HEK293 (cell line): Measurements from ENCODE around the gene POLR1G.

Source experiments
- EGR2 ChIP-seq: fragments of 450-650 bp; formaldehyde crosslinking; IDR thresholded peaks from 2 replicates; pipeline ENCODE4 v1.5.1; 2016; ENCODE audit warnings: low read depth, missing biosample characterization, missing genetic modification characterization
- SP2 ChIP-seq: fragments of 450-650 bp; formaldehyde crosslinking; IDR thresholded peaks from 2 replicates; pipeline ENCODE4 v1.5.1; 2016; ENCODE audit warnings: missing biosample characterization, missing genetic modification characterization
- TCF7L2 ChIP-seq: IDR thresholded peaks from 2 replicates; pipeline ENCODE4 v1.6.1; 2011; ENCODE audit warnings: low read depth, mild to moderate bottlenecking, inconsistent platforms, low read length, moderate library complexity, borderline replicate concordance
- ZBTB10 ChIP-seq: fragments of 450-650 bp; formaldehyde crosslinking; IDR thresholded peaks from 2 replicates; pipeline ENCODE4 v1.5.1; 2016; ENCODE audit warnings: missing biosample characterization, missing genetic modification characterization
- ZEB2 ChIP-seq: fragments of 450-650 bp; formaldehyde crosslinking; IDR thresholded peaks from 2 replicates; pipeline ENCODE4 v1.5.1; 2016; ENCODE audit warnings: missing biosample characterization, missing genetic modification characterization
- ZFHX2 ChIP-seq: fragments of 450-650 bp; formaldehyde crosslinking; conservative IDR thresholded peaks from 2 replicates; pipeline ENCODE4 v1.5.1; 2016; ENCODE audit warnings: missing biosample characterization, missing genetic modification characterization
- ZFP3 ChIP-seq: fragments of 450-650 bp; formaldehyde crosslinking; IDR thresholded peaks from 2 replicates; pipeline ENCODE4 v1.5.1; 2016; ENCODE audit warnings: low read depth, missing biosample characterization, missing genetic modification characterization
- ZNF114 ChIP-seq: fragments of 450-650 bp; formaldehyde crosslinking; IDR thresholded peaks from 2 replicates; pipeline ENCODE4 v1.5.0; 2017; ENCODE audit warnings: missing biosample characterization, missing genetic modification characterization
- ZNF157 ChIP-seq: fragments of 450-650 bp; formaldehyde crosslinking; IDR thresholded peaks from 2 replicates; pipeline ENCODE4 v1.5.1; 2016; ENCODE audit warnings: missing biosample characterization, missing genetic modification characterization
- ZNF2 ChIP-seq: fragments of 450-650 bp; formaldehyde crosslinking; IDR thresholded peaks from 2 replicates; pipeline ENCODE4 v1.5.1; 2016; ENCODE audit warnings: missing biosample characterization, missing genetic modification characterization
- ZNF280D ChIP-seq: fragments of 450-650 bp; formaldehyde crosslinking; IDR thresholded peaks from 2 replicates; pipeline ENCODE4 v1.5.1; 2016; ENCODE audit warnings: missing biosample characterization, missing genetic modification characterization
- ZNF292 ChIP-seq: fragments of 450-650 bp; formaldehyde crosslinking; IDR thresholded peaks from 2 replicates; pipeline ENCODE4 v1.5.1; 2016; ENCODE audit warnings: low read depth, missing biosample characterization, missing genetic modification characterization, borderline replicate concordance
- ZNF398 ChIP-seq: fragments of 450-650 bp; formaldehyde crosslinking; IDR thresholded peaks from 2 replicates; pipeline ENCODE4 v1.5.1; 2017; ENCODE audit warnings: missing biosample characterization, missing genetic modification characterization
- ZNF416 ChIP-seq: fragments of 450-650 bp; formaldehyde crosslinking; IDR thresholded peaks from 2 replicates; pipeline ENCODE4 v1.5.1; 2016; ENCODE audit warnings: missing biosample characterization, missing genetic modification characterization
- ZNF560 ChIP-seq: fragments of 450-650 bp; formaldehyde crosslinking; IDR thresholded peaks from 2 replicates; pipeline ENCODE4 v1.5.1; 2017; ENCODE audit warnings: missing biosample characterization, missing genetic modification characterization, borderline replicate concordance
- ZNF600 ChIP-seq: fragments of 450-650 bp; formaldehyde crosslinking; IDR thresholded peaks from 2 replicates; pipeline ENCODE4 v1.5.1; 2016; ENCODE audit warnings: missing biosample characterization, missing genetic modification characterization
- ZNF626 ChIP-seq: fragments of 450-650 bp; sonication (Bioruptor Pico); formaldehyde crosslinking; IDR thresholded peaks from 2 replicates; pipeline ENCODE4 v1.5.1; 2018; ENCODE audit warnings: missing biosample characterization, missing genetic modification characterization, inconsistent platforms
- ZNF660 ChIP-seq: fragments of 450-650 bp; IDR thresholded peaks from 2 replicates; pipeline ENCODE4 v1.5.1; 2018; ENCODE audit warnings: missing biosample characterization, mild to moderate bottlenecking, missing genetic modification characterization
- ZNF768 ChIP-seq: fragments of 450-650 bp; formaldehyde crosslinking; IDR thresholded peaks from 2 replicates; pipeline ENCODE4 v1.5.1; 2018; ENCODE audit warnings: missing biosample characterization, mild to moderate bottlenecking, missing genetic modification characterization
- ZNF792 ChIP-seq: fragments of 450-650 bp; formaldehyde crosslinking; IDR thresholded peaks from 2 replicates; pipeline ENCODE4 v1.5.1; 2016; ENCODE audit warnings: missing biosample characterization, missing genetic modification characterization
- ZNF830 ChIP-seq: fragments of 450-650 bp; IDR thresholded peaks from 2 replicates; pipeline ENCODE4 v1.5.0; 2018; ENCODE audit warnings: missing biosample characterization, missing genetic modification characterization, low read depth, mild to moderate bottlenecking, moderate library complexity
- ZSCAN18 ChIP-seq: fragments of 450-650 bp; formaldehyde crosslinking; IDR thresholded peaks from 2 replicates; pipeline ENCODE4 v1.5.1; 2016; ENCODE audit warnings: missing biosample characterization, missing genetic modification characterization
- ZSCAN30 ChIP-seq: fragments of 450-650 bp; IDR thresholded peaks from 2 replicates; pipeline ENCODE4 v1.5.1; 2018; ENCODE audit warnings: missing biosample characterization, mild to moderate bottlenecking, missing genetic modification characterization, moderate library complexity
- TF ChIP-seq, protein P1 (sequence below): fragments of 450-650 bp; formaldehyde crosslinking; IDR thresholded peaks from 2 replicates; pipeline ENCODE4 v1.5.1; 2016; ENCODE audit warnings: missing biosample characterization, missing genetic modification characterization
- TF ChIP-seq, protein P2 (sequence below): sonication (generic); formaldehyde crosslinking; IDR thresholded peaks from 2 replicates; pipeline ENCODE4 v1.8.1; 2022; ENCODE audit warnings: mild to moderate bottlenecking, moderate library complexity, missing genetic modification reagents
- TF ChIP-seq, protein P3 (sequence below): fragments of 450-650 bp; formaldehyde crosslinking; IDR thresholded peaks from 2 replicates; pipeline ENCODE4; 2016; ENCODE audit warnings: missing biosample characterization, missing genetic modification characterization

Gene POLR1G

DNA sequence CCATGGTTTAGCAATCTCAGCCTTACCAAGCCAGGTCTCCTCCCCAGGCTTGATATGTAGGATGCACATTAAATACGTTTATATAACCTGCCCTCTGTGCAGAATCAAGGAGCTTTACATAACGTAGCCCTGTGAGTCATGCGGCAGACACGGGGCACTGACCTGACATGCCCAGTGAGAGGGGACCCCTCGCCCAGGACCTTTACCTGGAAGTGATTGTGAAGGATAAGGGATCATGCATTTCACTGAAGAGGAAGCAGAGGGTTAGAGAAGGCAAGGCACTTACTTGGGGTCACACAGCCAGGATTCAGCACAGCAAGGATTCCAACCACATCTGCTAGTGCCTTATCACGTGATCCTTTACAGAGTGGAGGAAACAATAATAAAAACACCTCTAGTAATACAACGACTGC, 42.4 kb downstream of the POLR1G start (continued):
- TF ChIP-seq ZBTB10 (tag by site-specific recombination) (peak; percentile 47; the same call in 1 of the 2 replicates), ZNF660 (tag by site-specific recombination) (no peak), ZFP3 (tag by site-specific recombination) (no peak), ZEB2 (tag by site-specific recombination) (0 out of 2 replicates have a peak, but pooled peaks have one; percentile 19), ZNF114 (tag by site-specific recombination) (no peak), ZNF2 (no peak), ZNF157 (no peak), ZFHX2 (no peak), EGR2 (tag by site-specific recombination) (no peak), ZNF416 (no peak), ZSCAN18 (tag by site-specific recombination) (no peak), ZNF398 (tag by site-specific recombination) (no peak), TCF7L2 (no peak), ZNF280D (no peak), ZNF560 (tag by site-specific recombination) (no peak), ZNF792 (no peak), SP2 (tag by site-specific recombination) (no peak), ZNF830 (tag by site-specific recombination) (no peak), ZNF600 (peak; percentile 44; the same call in 1 of the 2 replicates), ZNF768 (tag by site-specific recombination) (peak; percentile 39; the same call in 1 of the 2 replicates), ZNF292 (tag by site-specific recombination) (no peak), ZSCAN30 (no peak), ZNF626 (tag by site-specific recombination) (no peak)
- TF ChIP-seq, protein P1, sequence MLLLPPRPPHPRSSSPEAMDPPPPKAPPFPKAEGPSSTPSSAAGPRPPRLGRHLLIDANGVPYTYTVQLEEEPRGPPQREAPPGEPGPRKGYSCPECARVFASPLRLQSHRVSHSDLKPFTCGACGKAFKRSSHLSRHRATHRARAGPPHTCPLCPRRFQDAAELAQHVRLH (tag by site-specific recombination): no peak
- TF ChIP-seq, protein P2, sequence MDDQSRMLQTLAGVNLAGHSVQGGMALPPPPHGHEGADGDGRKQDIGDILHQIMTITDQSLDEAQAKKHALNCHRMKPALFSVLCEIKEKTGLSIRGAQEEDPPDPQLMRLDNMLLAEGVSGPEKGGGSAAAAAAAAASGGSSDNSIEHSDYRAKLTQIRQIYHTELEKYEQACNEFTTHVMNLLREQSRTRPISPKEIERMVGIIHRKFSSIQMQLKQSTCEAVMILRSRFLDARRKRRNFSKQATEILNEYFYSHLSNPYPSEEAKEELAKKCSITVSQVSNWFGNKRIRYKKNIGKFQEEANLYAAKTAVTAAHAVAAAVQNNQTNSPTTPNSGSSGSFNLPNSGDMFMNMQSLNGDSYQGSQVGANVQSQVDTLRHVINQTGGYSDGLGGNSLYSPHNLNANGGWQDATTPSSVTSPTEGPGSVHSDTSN (CRISPR knock-in tag): no peak
- TF ChIP-seq, protein P3, sequence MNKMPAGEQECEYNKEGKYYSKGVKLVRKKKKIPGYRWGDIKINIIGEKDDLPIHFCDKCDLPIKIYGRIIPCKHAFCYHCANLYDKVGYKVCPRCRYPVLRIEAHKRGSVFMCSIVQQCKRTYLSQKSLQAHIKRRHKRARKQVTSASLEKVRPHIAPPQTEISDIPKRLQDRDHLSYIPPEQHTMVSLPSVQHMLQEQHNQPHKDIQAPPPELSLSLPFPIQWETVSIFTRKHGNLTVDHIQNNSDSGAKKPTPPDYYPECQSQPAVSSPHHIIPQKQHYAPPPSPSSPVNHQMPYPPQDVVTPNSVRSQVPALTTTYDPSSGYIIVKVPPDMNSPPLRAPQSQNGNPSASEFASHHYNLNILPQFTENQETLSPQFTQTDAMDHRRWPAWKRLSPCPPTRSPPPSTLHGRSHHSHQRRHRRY (tag by site-specific recombination): no peak
